Keratinocyte (primary cell): ENCODE measurements around the gene R3HDM2. TPM values are rescaled to one million over a fixed set of nuclear protein-coding genes. Genes with fewer than 3 reads are reported as not detected.
"Not testable (repeated sequence)": the region's sequence is repeated elsewhere in the genome, so short reads cannot be mapped to it uniquely, and the experiment has no call there.

ENCODE experiments used
- DNase-seq: peaks from one replicate; pipeline ENCODE4 v3.0.0-alpha.2; 2011; ENCODE audit warnings: low read depth, missing footprints, low spot score
- FAIRE-seq: peaks from 2 replicates; lab custom pipeline; 2011; peaks lifted over from hg19 to GRCh38; lab: Jason Lieb, UNC
- H2AFZ ChIP-seq: 2 replicates; pipeline ENCODE4 v1.6.0; 2012; ENCODE audit warnings: low read length, control low read depth, inconsistent platforms; ENCODE audit not compliant: control insufficient read depth
- H3K27ac ChIP-seq: 2 replicates; pipeline ENCODE4 v1.5.1; 2011; ENCODE audit warnings: low read length; ENCODE audit not compliant: control insufficient read depth, insufficient read depth
- H3K27me3 ChIP-seq: 3 replicates; pipeline ENCODE4 v1.6.0; 2011; ENCODE audit warnings: low read length; ENCODE audit not compliant: control insufficient read depth, insufficient read depth; ENCODE audit errors: extremely low read depth
- H3K36me3 ChIP-seq, 2 experiments: 2 replicates in 1 of 2; 3 replicates in 1 of 2; pipeline ENCODE4 v1.5.1; 2011; ENCODE audit warnings: low read length in 2 of 2, mild to moderate bottlenecking in 1 of 2; ENCODE audit not compliant: control insufficient read depth in 2 of 2, insufficient read depth in 2 of 2; ENCODE audit errors: extremely low read depth in 1 of 2
- H3K4me1 ChIP-seq: 3 replicates; pipeline ENCODE4 v1.5.1; 2011; ENCODE audit warnings: low read length; ENCODE audit not compliant: control insufficient read depth, insufficient read depth; ENCODE audit errors: extremely low read depth
- H3K4me2 ChIP-seq: 3 replicates; pipeline ENCODE4 v1.6.0; 2011; ENCODE audit warnings: low read depth, low read length; ENCODE audit not compliant: control insufficient read depth, insufficient read depth; ENCODE audit errors: extremely low read depth
- H3K4me3 ChIP-seq, 3 experiments: fragments of 200-600 bp in 1 of 3; sonication (generic) in 1 of 3; 2 replicates in 2 of 3; 3 replicates in 1 of 3; pipeline ENCODE4 v1.5.1; 2011 to 2016; ENCODE audit warnings: low read length in 3 of 3, mild to moderate bottlenecking in 3 of 3, control low read depth in 2 of 3, inconsistent platforms in 1 of 3, low read depth in 1 of 3, mixed read lengths in 1 of 3, mixed run types in 1 of 3, moderate library complexity in 1 of 3; ENCODE audit not compliant: control insufficient read depth in 2 of 3, insufficient read depth in 2 of 3; ENCODE audit errors: extremely low read depth in 1 of 3
- H3K79me2 ChIP-seq: 2 replicates; pipeline ENCODE4 v1.6.0; 2012; ENCODE audit warnings: low read length; ENCODE audit not compliant: control insufficient read depth, insufficient read depth
- H3K9ac ChIP-seq: 3 replicates; pipeline ENCODE4 v1.6.0; 2011; ENCODE audit warnings: low read length; ENCODE audit not compliant: control insufficient read depth, insufficient read depth; ENCODE audit errors: extremely low read depth
- H3K9me1 ChIP-seq: 3 replicates; pipeline ENCODE4 v1.6.0; 2011; ENCODE audit warnings: low read length; ENCODE audit not compliant: control insufficient read depth, insufficient read depth; ENCODE audit errors: extremely low read depth
- H3K9me3 ChIP-seq: 2 replicates; pipeline ENCODE4 v1.5.1; 2012; ENCODE audit warnings: low read depth, low read length; ENCODE audit not compliant: control insufficient read depth
- H4K20me1 ChIP-seq: 3 replicates; pipeline ENCODE4 v1.6.0; 2011; ENCODE audit warnings: low read length; ENCODE audit not compliant: control insufficient read depth, insufficient read depth; ENCODE audit errors: extremely low read depth
- CTCF ChIP-seq, 3 experiments: IDR thresholded peaks in 1 of 3; conservative IDR thresholded peaks in 1 of 3; optimal IDR thresholded peaks in 1 of 3; 2 replicates in 2 of 3; 3 replicates in 1 of 3; pipeline versions ENCODE3 to v1.5.1; 2011; ENCODE audit warnings: low read length in 3 of 3, mild to moderate bottlenecking in 3 of 3, moderate library complexity in 2 of 3, control low read depth in 1 of 3, inconsistent platforms in 1 of 3; ENCODE audit not compliant: insufficient read depth in 2 of 3; ENCODE audit errors: extremely low read depth in 1 of 3
- EZH2 ChIP-seq: IDR thresholded peaks from one replicate; pipeline ENCODE4 v1.6.1; 2012; ENCODE audit warnings: inconsistent platforms, mild to moderate bottlenecking, low read length, moderate library complexity
- dilution Hi-C: fragments of 300-500 bp; cut with MboI; formaldehyde crosslinking; loops from one replicate; pipeline ENCODE4 v1.7.0; 2020; ENCODE audit warnings: low sequenced_read_pairs; ENCODE audit not compliant: extremely low pct_ligation_motif_present
- polyA plus RNA-seq, 5 experiments: library from polyadenylated mRNA; depleted of rRNA in 3 of 5; stranded (reverse) in 3 of 5; stranded (forward) in 1 of 5; unstranded in 1 of 5; fragments of >200 nt; gene quantifications; 1 replicate in 1 of 5; 2 replicates in 3 of 5; 3 replicates in 1 of 5; pipeline versions ENCODE4 v1.2.1 to v1.2.3, GENCODE V29; 2011 to 2012; ENCODE audit warnings: missing spikeins in 2 of 5, low read depth in 1 of 5, low replicate concordance in 1 of 5

The R3HDM2 gene
- polyA plus RNA-seq, 1 donor (not counting 4 experiments of a cell fraction or from before 2014, with no cell fraction given): 11.1 TPM

DNA sequence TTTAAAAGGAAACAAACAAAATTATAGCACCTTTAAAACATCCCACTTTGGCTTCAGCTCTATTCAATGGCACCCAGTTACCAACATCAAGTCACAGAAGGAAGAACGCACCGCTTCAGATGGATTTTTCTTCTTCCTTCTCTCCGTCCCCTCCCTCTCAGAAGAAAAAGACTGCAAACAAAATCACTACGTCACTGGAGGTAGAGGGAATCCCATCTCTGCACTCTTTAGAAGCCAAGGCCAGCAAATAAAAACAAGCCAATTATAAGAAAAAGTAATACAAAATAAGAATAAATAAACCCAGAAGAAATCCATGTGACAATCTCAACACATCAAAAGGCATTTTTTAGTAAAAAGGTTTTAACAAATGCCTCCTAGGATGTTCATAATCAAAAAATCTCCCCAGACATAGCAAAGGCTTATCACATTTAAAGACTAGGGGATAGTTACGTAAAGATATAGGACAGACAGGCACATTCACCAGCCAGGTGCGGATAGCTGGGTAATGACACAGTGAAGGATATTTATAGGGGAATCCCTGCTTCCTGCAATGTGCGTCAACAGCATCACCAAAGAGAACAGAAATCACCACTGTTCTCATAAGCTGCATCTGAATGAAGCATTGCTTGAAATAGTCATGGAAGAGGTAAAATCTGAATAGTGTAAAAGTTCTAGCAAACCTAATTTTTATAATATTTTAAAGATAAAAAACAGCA, 89.4 kb downstream of the R3HDM2 start:
- H3K9ac ChIP-seq: no peak overlapping the region
- H3K4me3 ChIP-seq: no peak overlapping the region
- FAIRE-seq (no peak), DNase-seq (no peak)
- no peak overlapping the region for H3K27ac ChIP-seq
- H3K36me3 ChIP-seq: no peaks in the 10 kb centered on the region
- H4K20me1 ChIP-seq: no peaks in the 10 kb centered on the region
- no peaks in the 10 kb centered on the region for H3K9me3 ChIP-seq
- dilution Hi-C loops: no loop called here
- no peak overlapping the region for H2AFZ ChIP-seq
- H3K4me1 ChIP-seq: no peaks in the 10 kb centered on the region
- no peaks in the 10 kb centered on the region for H3K9me1 ChIP-seq
- TF ChIP-seq EZH2: no peak
- no peak for TF ChIP-seq CTCF (optimal IDR thresholded peaks at IDR 0.05 in 1 of 3, IDR thresholded peaks at IDR 0.05 in 1 of 3, conservative IDR thresholded peaks at IDR 0.05 in 1 of 3; ENCODE audit: extremely low read depth in 1 of 3, insufficient read depth in 2 of 3, low read length in 3 of 3)
- H3K4me2 ChIP-seq: no peak overlapping the region
- H3K79me2 ChIP-seq: no peaks in the 10 kb centered on the region
- H3K27me3 ChIP-seq: no peaks in the 10 kb centered on the region

DNA sequence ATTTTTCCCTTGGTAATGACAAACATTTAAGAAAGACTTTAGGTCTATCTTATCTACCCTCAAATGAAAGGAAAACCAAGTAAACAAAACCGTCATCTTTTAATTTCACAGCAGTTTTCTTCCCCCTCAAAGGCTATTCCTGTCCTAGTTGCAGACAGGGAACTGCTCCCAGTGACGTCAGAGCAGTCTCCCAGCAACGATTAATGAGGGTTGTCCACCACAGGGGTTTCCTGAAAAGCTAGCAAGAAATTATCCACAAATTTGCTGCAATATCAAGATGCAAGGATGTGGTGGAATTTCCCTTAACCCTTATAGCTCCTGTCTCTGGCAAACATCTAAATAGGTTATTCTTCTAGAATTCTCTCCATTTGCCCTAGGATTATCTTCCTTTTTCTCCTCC, 90.7 kb downstream of the R3HDM2 start:
- Histone ChIP-seq H3K9me3 (no peaks in the 10 kb centered on the region), H3K79me2 (no peaks in the 10 kb centered on the region), H3K27ac (no peak overlapping the region), H4K20me1 (no peaks in the 10 kb centered on the region), H3K27me3 (no peaks in the 10 kb centered on the region), H3K9ac (no peak overlapping the region), H2AFZ (no peak overlapping the region), H3K36me3 (no peaks in the 10 kb centered on the region), H3K4me1 (no peaks in the 10 kb centered on the region), H3K9me1 (no peaks in the 10 kb centered on the region), H3K4me2 (no peak overlapping the region), H3K4me3 (no peak overlapping the region)
- dilution Hi-C loops: no loop called here
- FAIRE-seq (no peak), DNase-seq (no peak)
- no peak for TF ChIP-seq CTCF (optimal IDR thresholded peaks at IDR 0.05 in 1 of 3, IDR thresholded peaks at IDR 0.05 in 1 of 3, conservative IDR thresholded peaks at IDR 0.05 in 1 of 3; ENCODE audit: extremely low read depth in 1 of 3, insufficient read depth in 2 of 3, low read length in 3 of 3)
- TF ChIP-seq EZH2: no peak

GRCh38 chr12:57336299-57336698, 94.5 kb downstream of the R3HDM2 start:
- H3K79me2 ChIP-seq, H3K9me1 ChIP-seq, H3K4me3 ChIP-seq, H3K9ac ChIP-seq, H3K27me3 ChIP-seq, H4K20me1 ChIP-seq, H2AFZ ChIP-seq, H3K9me3 ChIP-seq, FAIRE-seq, dilution Hi-C loops, H3K4me2 ChIP-seq, H3K27ac ChIP-seq, DNase-seq, H3K36me3 ChIP-seq: not testable (repeated sequence)
- H3K4me1 ChIP-seq: peaks cover 11% of the 10 kb centered on the region
